ENCODE measurements around the gene NTHL1.

- TF ChIP-seq POU6F1 (CRISPR knock-in tag; IDR thresholded peaks at IDR 0.05; ENCODE audit: borderline replicate concordance, low read depth): no peak
- TF ChIP-seq GLIS3 (CRISPR knock-in tag; IDR thresholded peaks at IDR 0.05): no peak
- TF ChIP-seq CREB5 (CRISPR knock-in tag; IDR thresholded peaks at IDR 0.05; ENCODE audit: low read depth): no peak
Observed at GRCh38 chr16:2085669-2086068, 38.0 kb upstream of the NTHL1 start.
